Activated naive CD4-positive, alpha-beta T cell treated with Interleukin-2 at 50 U/mL for 16 hours (primary cell): ENCODE data around the gene CD4.

Experiments
- DNase-seq: peaks from one replicate; pipeline ENCODE4 v3.0.0-alpha.2; 2020

The CD4 gene

DNA sequence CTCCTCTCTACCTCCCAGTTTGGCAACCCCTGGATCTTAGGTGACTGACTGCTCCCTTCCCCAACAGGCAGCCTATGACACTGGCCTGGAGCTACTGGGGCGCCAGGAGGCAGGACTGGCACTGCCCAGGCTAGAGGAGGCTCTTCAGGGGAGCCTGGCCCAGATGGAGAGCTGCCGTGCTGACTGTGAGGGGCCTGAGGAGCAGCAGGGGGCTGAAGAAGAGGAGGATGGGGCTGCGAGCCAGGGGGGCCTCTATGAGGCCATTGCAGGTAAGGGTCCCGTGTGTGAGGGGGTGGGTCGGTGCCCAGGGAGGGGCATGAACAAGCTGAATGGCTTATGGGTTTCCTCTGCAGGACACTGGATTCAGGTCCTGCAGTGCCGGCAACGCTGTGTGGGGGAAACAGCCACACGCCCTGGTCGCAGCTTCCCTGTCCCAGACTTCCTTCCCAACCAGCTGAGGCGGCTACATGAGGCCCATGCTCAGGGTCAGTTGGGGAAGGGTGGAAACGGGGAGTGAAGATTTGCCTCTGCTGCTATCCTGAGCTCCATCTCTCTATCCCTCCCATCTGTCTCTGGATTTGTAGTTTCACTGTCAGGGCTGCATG is 41.1 kb downstream of the CD4 start:
- no peak for DNase-seq

DNA sequence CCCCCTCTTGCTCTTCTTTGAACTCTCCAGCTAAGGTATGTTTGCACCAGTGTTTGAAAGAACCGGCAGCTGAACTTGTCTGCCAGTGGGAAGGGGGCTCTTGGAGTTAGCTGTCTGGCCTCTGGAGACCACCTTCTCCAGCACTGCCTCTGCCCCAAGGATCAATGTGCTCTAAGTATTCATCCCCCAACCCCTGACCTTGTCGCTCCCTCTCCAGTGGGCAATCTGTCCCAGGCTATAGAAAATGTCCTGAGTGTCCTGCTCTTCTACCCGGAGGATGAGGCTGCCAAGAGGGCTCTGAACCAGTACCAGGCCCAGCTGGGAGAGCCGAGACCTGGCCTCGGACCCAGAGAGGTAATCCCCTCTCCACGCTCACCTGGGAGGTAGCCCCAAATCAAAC is 41.7 kb downstream of the CD4 start:
- DNase-seq = no peak

DNA sequence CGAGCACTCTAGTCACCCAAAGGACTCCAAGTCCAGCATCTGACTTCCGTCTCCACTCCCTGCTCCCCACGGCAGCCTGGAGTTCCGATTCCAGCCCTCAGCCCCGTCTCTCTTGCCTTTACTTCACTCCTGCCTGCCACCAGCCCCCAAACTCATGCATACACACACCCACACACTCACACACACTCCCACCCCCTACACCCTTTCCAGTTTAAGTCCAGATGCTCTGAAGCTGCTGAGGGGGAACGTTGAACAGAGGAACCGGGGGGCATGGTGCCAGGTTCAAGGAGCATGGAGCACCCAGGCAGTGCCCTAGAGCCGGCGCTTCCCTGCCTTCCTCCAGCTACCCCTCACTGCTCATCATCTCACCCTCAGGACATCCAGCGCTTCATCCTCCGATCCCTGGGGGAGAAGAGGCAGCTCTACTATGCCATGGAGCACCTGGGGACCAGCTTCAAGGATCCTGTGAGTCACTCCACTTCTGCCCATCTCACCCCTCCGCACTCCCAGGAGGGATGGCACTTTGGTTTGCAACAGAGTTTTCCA is 42.2 kb downstream of the CD4 start:
- no peak for DNase-seq

DNA sequence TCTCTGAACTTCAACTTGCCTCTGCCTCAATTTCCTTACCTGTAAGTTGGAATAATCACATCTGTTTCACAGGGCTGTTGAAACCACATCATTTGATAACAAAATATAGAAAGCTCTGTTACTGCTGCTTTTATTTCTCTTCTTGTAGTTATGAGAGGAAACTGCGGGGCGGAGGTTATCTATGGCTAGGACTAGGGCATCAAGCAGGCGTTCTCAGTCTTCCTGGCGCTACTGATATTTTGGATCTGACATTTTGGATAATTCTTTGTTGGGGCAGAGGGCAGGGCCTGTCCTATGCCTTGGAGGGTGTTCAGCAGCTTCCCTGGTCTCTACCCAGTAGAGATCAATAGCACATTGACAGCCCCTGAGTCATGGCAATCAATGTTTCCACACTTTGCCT is 42.8 kb downstream of the CD4 start:
- no peak for DNase-seq

DNA sequence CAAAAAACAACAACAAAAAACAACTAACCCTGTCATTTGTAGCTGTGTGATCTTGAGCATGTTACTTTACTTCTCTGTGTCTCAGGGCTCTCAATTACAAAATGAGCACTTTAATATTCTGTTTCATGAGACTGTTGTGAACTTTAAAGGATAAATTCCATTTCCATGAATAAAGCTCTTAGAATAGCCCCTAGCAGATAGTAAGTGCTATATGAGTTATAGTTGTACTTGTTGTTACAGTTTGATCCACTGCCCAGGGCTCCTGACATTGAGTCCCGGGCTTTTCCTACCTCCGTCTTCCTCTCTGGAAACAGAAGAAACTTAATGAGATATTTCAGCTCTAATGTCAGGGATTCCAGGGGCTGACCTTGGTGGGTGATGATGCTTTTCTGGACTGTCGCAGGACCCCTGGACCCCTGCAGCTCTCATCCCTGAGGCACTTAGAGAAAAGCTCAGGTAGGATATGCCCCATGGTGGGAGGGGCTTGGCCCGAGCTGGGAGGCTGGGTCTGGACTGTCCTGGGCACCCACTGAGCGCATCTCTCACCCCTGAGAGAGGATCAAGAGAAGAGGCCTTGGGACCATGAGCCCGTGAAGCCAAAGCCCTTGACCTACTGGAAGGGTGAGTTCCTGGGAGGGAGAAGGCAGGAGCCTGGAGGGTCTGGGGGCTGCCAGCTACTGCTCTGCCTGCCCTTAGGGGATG is 44.0 kb downstream of the CD4 start:
- no peak for DNase-seq

DNA sequence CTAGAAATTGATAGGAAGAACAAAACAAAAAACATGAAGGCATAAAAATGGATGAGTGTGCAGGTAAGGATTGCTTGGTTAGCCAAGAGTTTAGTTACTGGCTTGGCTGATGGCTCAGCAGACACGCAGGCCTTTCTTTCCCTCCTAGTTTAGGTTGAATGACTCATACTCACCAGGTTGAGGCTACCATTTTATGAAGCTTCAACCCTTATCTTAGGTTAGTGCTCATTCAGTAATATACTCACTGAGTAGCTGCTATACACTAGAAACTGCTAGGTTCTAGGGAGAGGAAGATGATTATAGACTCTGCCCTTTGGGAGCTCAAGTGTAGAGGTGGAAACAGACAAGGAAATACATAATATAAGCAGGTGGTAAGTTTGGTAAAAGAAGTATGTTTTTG is 44.9 kb downstream of the CD4 start:
- DNase-seq = no peak

DNA sequence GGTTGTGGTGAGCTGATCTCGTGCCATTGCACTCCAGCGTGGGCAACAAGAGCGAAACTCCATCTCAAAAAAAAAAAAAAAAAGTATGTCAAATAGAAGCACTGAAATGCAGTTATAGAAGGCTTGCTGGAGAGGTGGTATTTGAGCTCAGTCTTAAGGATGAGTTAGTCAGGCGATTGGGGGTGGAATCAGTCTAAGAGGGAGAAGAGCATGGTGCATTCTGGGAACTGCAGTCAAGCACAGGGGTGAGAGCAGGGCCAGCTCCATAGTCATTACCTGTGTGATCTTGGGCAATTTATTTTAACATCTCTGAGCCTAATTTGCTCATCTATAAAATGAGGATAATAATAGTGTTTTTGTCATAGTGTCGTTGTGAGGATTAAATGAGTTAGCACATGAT is 45.5 kb downstream of the CD4 start:
- no peak for DNase-seq

DNA sequence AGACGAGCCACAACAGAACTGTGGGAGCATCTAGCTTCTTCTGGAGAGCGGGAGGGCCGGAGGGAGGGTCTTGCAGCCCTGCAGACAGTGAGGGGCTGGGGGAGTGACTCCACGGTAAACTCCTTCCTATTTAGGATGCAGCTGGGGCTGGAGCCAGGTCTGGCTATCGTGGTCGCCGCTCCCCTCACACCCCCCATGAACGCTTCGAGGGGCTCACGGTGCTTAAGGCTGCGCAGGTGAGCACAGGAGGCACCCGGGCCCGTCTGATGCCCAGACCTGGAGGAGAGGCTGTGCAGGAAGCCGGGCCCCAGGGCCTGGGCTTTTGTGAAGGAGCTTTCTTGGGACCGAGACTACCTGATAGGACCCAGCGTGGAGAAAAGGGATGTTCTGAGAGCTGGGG is 47.5 kb downstream of the CD4 start:
- DNase-seq = no peak

DNA sequence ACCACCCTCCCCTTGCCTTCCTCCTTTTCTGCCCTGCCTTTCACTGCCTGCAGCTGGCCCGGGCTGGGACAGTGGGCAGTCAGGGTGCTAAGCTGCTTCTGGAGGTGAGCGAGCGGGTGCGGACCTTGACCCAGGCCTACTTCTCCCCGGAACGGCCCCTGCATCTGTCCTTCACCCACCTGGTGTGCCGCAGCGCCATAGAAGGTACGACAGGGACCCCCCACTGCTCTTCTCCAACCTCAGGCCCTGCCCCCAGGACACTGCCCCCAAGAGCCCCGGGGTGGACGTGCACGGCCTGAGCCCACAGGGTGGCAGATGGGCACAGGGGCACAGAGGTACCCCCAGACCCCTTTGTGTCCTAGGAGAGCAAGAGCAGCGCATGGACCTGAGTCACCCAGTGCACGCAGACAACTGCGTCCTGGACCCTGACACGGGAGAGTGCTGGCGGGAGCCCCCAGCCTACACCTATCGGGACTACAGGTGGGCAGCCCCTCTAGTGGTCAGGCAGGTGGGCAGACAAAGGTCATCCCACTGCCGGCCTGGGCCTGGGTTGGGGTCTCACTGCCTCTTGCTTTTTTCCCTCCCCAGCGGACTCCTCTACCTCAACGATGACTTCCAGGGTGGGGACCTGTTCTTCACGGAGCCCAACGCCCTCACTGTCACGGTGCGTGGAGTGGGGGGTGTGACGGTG is 48.2 kb downstream of the CD4 start:
- no peak for DNase-seq

DNA sequence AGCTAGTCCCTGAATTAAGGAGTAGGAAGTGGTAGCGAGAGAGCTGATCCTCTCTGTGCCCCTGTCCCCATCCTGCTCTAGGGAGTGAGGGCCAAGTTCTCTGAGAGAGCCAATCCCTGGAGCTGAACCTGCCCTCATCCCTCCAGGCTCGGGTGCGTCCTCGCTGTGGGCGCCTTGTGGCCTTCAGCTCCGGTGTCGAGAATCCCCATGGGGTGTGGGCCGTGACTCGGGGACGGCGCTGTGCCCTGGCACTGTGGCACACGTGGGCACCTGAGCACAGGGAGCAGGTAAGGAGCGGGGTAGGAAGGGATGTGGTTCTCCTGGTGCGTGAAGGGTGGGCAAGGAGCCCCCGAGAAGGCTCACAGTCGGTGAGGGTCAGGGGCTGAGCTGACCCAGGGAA is 49.5 kb downstream of the CD4 start:
- no peak for DNase-seq

DNA sequence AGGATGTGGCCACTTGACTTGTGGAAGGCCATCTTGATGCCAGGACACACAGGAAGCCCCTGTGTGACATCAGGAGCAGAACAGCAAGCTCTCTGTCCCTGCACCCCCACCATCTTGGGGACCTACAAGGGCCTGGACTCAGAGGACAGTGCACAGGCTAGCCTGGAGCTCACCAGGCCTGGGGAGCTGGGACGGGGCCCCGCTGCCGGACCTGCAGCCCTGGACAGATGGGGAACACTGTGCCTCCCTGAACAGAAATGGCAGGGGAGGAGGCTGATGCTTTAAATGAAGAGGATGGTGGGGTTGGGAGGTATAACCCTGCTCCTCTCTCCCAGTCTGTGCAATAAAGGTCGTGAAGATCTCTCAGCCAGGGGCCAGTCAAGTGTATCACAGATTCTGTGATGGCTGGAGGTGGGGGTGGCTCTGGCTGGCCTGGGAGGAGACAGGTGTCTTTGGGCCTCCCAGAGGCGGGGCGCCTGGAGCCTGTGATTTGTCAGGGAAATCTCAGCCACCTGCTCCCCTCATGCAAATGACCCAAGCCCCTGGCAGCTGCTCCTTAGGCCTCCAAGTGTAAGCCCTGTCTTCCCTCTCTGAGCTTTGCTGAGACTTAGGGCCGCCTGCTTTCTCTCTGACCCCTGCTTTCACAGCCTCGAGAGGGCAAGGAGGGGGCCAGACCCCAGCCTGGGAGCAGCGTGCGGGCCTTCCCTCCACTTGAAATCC is 50.3 kb downstream of the CD4 start:
- DNase-seq = no peak

DNA sequence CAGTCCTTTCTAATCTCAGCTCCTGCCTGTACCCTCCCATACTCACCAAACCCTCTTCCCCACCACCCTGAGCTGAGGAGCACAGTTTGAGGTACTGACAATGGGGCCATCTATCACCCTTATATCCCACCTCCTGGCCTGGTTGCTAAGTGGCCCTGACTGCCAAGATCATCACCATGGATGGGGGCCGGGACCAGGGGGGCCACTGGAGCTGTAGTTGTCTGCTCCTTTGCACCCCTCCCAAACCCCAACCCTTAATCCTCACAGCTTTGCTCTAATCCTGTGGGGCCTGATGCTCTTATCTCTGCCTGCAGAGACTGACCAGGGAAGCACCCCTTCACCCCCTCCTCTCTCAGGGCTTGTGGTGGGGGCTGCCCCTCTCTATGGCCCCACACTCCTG is 51.0 kb downstream of the CD4 start:
- no peak for DNase-seq

DNA sequence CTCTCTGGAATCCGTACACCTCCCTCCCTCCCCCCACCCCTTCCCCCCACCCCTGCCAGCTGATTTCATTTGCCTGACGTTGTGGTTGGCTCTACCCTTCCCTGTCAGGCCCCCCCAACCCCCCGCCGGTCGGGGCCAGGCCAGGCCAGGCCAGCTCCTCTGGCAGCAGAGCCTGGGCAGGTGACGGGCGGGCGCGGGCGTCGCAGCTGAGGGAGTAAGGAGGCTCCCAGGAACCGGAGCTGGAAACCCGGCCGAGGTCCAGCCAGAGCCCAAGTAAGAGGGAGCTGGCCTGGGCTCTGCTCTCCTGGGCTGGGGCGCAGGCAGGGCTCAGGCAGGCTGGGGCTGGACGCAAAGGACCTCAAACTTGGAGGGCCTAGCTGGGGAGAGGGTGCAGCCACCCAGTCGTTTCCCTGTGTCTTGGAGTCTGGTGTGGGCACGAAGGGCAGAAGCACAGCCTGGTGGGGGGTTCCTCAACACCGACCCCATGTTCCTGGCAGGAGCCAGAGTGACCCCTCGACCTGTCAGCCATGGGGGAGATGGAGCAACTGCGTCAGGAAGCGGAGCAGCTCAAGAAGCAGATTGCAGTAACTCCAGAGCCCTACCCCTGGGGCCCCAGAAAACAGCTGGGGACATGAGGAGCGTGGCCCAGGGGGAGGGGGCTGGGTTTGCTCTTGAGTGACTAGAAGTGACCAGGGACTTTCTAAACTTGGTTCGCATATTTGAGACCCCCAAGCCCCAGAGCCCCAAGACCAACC is 51.6 kb downstream of the CD4 start, which contains the start of gene GNB3:
Gene GNB3, plus strand, starts transcription at position 165 of the 755 bp plus-strand sequence. Its CDS starts 363 bp downstream, at position 528.
- no peak for DNase-seq

DNA sequence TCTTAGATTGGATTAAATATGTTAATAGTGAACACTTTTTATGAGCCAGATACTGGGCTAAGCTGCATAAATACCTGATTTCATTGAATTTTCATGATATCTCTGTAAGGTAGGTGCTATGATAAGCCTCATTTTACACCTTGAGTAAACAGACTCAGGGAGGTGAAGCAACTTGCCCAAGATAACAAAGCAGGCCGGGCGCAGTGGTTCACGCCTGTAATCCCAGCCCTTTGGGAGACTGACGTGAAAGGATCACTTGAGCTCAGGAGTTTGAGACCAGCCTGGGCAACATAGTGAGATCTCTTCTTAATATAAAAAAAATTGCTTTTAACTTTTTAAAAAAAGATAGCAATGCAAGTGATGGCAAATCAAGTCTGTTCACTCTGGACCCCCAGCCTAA is 52.7 kb downstream of the CD4 start:
- no peak for DNase-seq

DNA sequence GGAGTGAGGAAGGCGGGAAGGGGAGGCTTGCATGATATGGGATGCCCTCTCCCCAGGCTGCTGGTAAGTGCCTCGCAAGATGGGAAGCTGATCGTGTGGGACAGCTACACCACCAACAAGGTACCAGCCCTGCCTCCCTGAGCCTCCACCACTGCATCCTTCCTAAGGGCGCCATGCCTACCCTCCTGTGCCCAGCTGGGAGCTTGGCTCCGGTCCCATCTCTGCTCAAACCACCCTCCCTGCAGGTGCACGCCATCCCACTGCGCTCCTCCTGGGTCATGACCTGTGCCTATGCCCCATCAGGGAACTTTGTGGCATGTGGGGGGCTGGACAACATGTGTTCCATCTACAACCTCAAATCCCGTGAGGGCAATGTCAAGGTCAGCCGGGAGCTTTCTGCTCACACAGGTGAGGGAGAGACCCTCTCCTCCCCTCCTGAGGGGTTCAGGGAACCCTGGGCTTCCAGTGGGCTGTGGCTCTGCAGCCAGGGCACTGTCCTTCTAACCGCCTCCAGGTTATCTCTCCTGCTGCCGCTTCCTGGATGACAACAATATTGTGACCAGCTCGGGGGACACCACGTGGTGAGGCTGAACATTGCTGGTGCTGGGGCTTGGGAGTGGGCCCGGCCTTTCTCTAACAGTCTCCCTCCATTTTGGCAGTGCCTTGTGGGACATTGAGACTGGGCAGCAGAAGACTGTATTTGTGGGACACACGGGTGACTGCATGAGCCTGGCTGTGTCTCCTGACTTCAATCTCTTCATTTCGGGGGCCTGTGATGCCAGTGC is 54.0 kb downstream of the CD4 start:
- DNase-seq = no peak

DNA sequence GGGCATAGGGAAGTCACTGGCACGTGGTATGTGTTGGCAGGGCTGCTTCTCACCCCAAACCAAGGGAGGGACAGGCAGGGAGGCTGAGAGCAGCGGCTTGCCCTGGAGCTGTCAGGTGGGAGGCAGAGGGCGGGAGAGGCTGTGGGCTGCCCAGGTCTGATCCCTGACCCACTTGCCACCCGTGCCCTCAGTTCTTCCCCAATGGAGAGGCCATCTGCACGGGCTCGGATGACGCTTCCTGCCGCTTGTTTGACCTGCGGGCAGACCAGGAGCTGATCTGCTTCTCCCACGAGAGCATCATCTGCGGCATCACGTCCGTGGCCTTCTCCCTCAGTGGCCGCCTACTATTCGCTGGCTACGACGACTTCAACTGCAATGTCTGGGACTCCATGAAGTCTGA is 56.1 kb downstream of the CD4 start:
- DNase-seq = no peak

DNA sequence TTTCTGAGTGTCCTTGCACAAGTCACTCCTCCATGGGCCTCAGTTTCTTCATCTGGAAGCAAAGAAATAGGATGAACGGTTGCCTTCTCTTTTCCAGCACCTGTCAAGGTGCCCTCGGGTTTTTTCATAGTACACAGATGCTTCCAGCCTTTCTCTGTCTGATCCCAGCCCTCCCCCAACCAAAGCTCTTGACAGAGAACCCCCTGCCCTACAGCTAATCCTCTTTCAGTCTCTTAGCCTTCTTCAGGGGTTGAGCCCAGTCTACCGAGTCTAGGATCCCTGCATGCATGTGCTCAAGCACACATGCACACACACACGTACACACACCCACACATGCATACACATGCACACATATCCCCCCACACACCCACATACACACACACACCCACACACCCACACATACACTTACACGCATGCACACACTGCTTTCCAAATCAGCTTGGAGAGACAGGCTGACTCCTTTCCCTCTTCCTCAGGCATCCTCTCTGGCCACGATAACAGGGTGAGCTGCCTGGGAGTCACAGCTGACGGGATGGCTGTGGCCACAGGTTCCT is 57.1 kb downstream of the CD4 start:
- no peak for DNase-seq

DNA sequence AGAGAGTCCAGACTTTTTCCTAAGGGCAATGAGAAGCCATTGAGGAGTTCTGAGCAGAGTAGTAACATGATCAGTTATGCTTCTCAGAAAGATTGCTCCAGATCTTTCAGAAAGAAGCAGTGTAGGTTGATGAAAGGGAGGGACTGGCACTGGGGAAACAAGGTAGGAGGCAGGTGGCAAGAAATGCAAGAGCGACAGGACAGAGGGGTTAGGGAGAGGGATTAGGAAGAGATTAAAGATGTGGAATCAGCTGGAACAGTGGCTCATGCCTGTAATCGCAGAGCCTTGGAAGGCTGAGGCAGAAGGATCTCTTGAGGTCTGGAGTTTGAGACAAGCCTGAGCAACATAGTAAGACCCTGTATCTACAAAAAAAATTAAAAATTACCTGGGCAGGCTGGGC is 58.3 kb downstream of the CD4 start:
- no peak for DNase-seq

DNA sequence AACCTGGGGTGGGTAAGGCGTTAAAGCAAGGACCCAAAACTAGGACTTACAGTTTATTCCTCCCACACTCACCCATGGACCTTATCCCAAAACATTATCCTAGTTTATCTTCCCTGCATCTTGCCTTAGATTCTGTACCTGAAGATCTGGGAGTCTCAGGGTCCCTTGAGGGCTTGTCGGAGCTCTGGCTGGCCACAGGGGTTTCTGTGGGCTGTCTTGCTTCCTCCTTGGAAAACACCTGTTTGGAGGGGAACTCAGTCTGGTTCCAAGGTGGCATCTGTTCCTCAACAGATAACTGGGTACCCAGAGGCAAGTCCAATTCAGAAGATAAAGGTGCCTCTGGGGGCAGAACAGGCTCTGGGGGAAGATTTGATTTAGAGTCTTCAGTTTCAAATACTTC is 60.1 kb downstream of the CD4 start:
- no peak for DNase-seq

DNA sequence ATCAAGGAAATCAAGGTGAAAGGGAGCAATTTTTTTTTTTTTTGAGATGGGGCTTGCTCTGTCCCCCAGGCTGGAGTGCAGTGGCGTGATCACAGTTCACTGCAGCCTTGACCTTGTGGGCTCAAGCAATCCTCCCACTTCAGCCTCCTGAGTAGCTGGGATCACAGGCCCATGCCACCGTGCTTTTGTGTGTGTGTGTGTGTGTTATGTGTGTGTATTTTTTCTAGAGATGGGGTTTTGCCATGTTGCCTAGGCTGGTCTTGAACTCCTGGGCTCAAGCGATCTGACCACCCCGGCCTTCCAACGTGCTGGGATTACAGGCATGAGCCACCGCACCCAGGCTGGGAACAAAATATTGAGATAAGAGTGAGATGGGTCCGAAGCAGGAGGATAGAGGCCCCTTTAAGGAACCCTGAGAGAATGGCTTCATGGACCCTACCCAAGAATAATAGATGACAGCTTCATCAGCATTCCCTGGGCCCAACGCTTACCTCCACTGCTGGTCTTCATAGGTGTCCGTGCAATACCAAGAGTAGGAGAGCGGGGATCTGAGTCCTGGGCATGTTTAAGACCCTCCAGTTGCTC is 60.7 kb downstream of the CD4 start:
- no peak for DNase-seq

DNA sequence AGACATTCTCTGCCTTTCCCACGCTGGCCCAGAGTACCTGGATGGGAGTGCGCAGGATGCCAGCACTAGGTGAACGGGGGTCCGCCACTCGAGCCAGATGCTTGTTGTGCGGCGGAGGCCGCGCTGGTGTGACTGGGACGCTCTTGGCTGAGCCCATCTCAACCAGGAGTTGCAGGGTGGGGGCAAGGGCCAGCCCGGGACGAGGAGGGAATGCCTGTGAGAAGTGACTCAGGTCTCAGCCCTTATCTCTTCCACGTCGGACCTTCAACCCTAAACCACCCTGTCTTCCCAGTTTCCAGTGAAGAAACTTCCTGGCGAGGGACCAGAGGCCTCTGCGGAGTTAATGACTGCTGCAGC is 61.4 kb downstream of the CD4 start:
- DNase-seq = no peak
